ENCODE data around the gene RELA.
"Not testable (repeated sequence)": the region's sequence is repeated elsewhere in the genome, so short reads cannot be mapped to it uniquely, and the experiment has no call there.

RELA gene

DNA sequence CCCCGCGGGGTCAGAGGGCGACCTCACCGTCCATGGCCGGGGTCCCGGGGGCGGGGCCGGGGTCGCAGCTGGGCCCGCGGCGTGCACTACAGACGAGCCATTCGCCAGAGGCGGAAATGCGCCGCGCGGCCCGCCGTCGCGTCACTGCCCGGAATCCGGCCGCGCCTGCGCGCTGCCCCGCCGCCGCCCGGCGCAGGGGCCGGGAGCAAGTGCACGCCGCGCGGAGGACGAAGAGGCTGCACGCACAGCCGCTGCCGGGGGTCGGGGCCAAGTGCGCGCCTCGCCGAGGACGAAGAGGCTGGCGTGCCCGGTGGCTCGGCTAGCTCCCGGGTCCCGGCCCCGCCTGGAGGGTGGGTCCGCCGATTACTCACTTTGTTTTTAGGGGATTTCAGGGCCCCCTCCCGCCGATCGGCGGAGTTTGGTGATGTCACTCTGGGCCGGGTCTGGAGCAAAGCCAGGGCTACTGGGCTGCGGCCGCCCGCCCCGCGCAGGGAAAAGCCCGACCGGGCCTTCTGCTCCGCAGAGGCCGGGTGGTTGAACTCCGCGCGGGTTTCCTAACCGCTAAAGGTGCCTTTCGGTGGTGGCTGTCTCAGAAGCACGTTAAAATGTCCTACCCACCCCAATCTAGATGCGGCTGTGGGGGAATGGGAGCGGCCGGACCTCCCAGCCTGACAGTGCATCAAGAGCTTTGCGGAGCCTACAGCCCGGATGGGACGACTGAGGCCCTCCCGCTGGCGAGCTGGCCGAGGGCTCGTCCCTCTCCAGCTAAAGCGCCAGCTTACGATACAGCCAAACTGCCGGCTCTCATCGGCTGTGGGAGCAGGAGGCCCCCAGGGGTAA lies at the start of gene RELA:
TSS of gene RELA (minus strand) at position 118 of the 840 bp plus-strand sequence. CDS start at position 34, 84 bp downstream.
- peak; percentile 91 for TF ChIP-seq ZFX (IDR thresholded peaks at IDR 0.05)
- TF ChIP-seq, protein P1, sequence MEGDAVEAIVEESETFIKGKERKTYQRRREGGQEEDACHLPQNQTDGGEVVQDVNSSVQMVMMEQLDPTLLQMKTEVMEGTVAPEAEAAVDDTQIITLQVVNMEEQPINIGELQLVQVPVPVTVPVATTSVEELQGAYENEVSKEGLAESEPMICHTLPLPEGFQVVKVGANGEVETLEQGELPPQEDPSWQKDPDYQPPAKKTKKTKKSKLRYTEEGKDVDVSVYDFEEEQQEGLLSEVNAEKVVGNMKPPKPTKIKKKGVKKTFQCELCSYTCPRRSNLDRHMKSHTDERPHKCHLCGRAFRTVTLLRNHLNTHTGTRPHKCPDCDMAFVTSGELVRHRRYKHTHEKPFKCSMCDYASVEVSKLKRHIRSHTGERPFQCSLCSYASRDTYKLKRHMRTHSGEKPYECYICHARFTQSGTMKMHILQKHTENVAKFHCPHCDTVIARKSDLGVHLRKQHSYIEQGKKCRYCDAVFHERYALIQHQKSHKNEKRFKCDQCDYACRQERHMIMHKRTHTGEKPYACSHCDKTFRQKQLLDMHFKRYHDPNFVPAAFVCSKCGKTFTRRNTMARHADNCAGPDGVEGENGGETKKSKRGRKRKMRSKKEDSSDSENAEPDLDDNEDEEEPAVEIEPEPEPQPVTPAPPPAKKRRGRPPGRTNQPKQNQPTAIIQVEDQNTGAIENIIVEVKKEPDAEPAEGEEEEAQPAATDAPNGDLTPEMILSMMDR (conservative IDR thresholded peaks at IDR 0.05), result no peak
- peak within 1 kb of the TSS; percentile 86 for H3K27ac ChIP-seq

DNA sequence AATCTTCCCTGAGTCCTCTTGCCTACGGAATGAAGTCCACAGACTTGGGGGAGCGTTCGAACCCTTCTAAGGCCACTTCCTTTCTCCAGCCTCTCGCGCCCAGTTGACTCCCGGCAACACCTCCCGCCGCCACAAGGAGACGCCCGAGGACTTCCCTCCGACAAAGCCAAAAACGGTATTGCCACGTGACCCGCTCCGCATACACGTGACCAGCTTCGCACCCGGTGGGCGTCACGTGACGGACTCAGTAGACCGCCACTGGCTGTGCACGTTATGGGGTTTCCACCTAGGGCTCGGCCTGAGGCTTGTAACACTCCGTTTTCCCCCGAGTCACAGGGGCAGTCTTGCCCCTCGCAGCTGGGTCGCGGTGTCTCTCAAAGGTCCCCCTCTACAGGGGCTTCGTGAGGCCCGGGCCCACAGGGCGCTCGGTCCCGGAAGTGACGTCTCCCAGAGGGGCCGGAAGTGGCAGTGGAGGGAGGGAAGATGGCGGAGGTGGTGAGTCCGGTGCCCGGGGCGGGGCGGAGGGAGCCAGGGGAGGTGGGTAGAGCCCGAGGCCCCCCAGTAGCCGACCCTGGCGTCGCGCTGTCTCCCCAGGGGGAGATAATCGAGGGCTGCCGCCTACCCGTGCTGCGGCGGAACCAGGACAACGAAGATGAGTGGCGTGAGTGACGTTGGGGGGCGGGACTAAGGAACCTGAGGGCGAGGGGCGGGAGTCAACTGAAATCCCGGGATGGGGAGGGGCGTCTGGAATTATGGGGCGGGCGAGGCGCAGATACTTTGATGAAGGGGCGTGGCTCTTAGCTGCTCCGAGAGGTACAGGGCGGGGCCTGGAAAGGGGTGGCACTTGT lies 49.3 kb upstream of the RELA start, which contains the start of gene KAT5:
TSS of gene KAT5 (plus strand) at position 468 of the 848 bp plus-strand sequence. CDS start at position 484, 16 bp downstream.
- peak; percentile 76; the same call in 1 of the 2 replicates for TF ChIP-seq ZFX (IDR thresholded peaks at IDR 0.05)
- TF ChIP-seq, protein P1 (conservative IDR thresholded peaks at IDR 0.05), result peak; percentile 100
- H3K27ac ChIP-seq, result peak within 1 kb of the TSS; percentile 99

- H3K27ac ChIP-seq, result no peak overlapping the region
- TF ChIP-seq, protein P1 (conservative IDR thresholded peaks at IDR 0.05), result no peak
- TF ChIP-seq ZFX (IDR thresholded peaks at IDR 0.05), result no peak
These were observed 47.7 kb upstream of the RELA start for GRCh38 chr11:65710421-65710820.

DNA sequence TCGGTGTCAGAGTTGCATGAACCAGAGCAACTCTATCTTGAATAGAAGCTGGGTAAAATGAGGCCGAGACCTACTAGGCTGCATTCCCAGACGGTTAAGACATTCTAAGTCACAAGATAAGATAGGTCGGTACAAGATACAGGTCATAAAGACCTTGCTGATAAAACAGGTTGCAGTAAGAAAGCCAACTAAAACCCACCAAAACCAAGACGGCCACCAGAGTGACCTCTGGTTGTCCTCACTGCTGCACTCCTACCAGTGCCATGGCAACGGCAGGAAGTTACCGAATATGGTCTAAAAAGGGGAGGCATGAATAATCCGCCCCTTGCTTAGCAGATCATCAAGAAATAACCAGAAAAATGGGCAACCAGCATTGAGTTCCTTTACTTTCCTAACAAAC lies 46.9 kb upstream of the RELA start:
- TF ChIP-seq, protein P1 (conservative IDR thresholded peaks at IDR 0.05), result no peak
- no peak for TF ChIP-seq ZFX (IDR thresholded peaks at IDR 0.05)
- no peak overlapping the region for H3K27ac ChIP-seq

DNA sequence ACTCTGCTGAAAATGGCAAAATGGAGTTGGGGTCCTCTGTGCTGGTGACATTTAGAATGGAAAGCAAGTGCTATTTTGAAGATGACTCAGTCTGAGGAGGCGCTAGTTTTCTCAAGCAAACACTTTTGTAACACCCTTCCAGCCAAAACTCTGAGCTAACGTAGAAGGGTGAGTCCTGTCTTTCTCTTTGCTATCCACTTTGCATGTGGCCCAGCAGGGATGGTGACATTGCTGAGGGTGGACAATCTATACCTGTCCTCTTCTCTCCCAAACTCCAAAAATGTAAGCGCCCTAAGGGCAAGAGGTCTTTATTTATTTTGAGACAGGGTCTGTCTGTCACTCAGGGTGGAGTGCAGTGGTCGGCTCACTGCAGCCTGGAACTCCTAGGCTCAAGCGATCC lies 45.7 kb upstream of the RELA start:
- H3K27ac ChIP-seq, result no peak overlapping the region
- no peak for TF ChIP-seq ZFX (IDR thresholded peaks at IDR 0.05)
- TF ChIP-seq, protein P1 (conservative IDR thresholded peaks at IDR 0.05), result no peak

DNA sequence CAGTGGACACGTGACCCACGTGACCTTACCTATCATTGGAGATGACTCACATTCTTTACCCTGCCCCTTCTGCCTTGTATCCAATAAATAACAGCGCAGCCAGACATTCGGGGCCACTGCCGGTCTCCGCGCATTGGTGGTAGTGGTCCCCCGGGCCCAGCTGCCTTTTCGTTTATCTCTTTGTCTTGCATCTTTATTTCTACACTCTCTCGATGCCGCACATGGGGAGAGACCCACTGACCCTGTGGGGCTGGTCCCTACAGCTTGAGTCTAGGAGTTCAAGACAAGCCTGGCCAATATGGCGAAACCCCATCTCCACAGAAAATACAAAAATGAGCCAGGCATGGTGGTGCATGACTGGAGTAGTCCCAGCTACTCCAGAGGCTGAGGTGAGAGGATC lies 44.3 kb upstream of the RELA start:
- H3K27ac ChIP-seq, result not testable (repeated sequence)

DNA sequence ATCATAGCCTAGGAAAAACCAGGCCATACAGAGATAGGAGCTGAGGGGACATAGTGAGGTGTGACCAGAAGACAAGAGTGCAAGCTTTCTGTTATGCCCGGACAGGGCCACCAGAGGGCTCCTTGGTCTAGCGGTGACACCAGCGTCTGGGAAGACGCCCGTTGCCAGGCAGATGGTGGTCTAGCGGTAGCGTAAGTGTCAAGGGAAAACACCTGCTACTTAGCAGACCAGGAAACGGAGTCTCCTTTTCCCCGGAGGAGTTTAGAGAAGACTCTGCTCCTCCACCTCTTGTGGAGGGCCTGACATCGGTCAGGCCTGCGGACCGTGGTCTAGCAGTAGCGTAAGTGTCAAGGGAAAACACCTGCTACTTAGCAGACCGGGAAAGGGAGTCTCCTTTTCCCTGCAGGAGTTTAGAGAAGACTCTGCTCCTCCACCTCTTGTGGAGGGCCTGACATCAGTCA lies 43.6 kb upstream of the RELA start:
- not testable (repeated sequence) for H3K27ac ChIP-seq
- TF ChIP-seq, protein P1 (conservative IDR thresholded peaks at IDR 0.05), result peak; percentile 85

Data from C4-2B (cell line).